Astrocyte of the cerebellum (primary cell): ENCODE data around the gene STK17A.
A peak's percentile ranks its signal among the peaks of the same experiment; 100 is the strongest.

Experiments
- DNase-seq: peaks from one replicate; pipeline ENCODE4 v3.0.0-alpha.2; 2011; ENCODE audit warnings: low read depth
- H3K4me3 ChIP-seq: 2 replicates; pipeline ENCODE4 v1.5.1; 2011; ENCODE audit warnings: mild to moderate bottlenecking, low read depth, low read length, moderate library complexity
- CTCF ChIP-seq: IDR thresholded peaks from 2 replicates; pipeline ENCODE4 v1.5.1; 2012; ENCODE audit warnings: low read length, low read depth, moderate library complexity, mild to moderate bottlenecking; ENCODE audit errors: missing control alignments
- in situ Hi-C: cut with HindIII; loops from 2 replicates; pipeline ENCODE4 v1.10.0; 2017; ENCODE audit warnings: low sequenced_read_pairs

Gene STK17A

GRCh38 chr7:43646603-43647338, 63.9 kb downstream of the STK17A start:
- in situ Hi-C loops = loop anchor here (5.0 kb wide), 1 partner anchor 59 kb away; no protein-coding TSS in a partner anchor
- no peak overlapping the region for H3K4me3 ChIP-seq
- no peak for DNase-seq
- TF ChIP-seq CTCF = no peak

- DNase-seq = peak; percentile 81
- TF ChIP-seq CTCF = no peak
- H3K4me3 ChIP-seq = peak overlapping the region; percentile 17
- in situ Hi-C loops = loop anchor here (5.0 kb wide), 1 partner anchor 60 kb away; no protein-coding TSS in a partner anchor
Observed at GRCh38 chr7:43647339-43647672, 64.4 kb downstream of the STK17A start.

- H3K4me3 ChIP-seq = peak overlapping the region; percentile 17
- TF ChIP-seq CTCF = no peak
- DNase-seq = peak; percentile 100
- in situ Hi-C loops = loop anchor here (5.0 kb wide), 1 partner anchor 61 kb away; no protein-coding TSS in a partner anchor
Observed at GRCh38 chr7:43647673-43648472, 65.0 kb downstream of the STK17A start.

- no peak overlapping the region for H3K4me3 ChIP-seq
- in situ Hi-C loops = loop anchor here (5.0 kb wide), 1 partner anchor 61 kb away; no protein-coding TSS in a partner anchor
- peak; percentile 91 for DNase-seq
Observed at GRCh38 chr7:43648473-43649406, 65.8 kb downstream of the STK17A start.

GRCh38 chr7:43649755-43650274, 66.9 kb downstream of the STK17A start:
- TF ChIP-seq CTCF = no peak
- DNase-seq = no peak
- H3K4me3 ChIP-seq = no peak overlapping the region
- in situ Hi-C loops = loop anchor here (5.0 kb wide), 1 partner anchor 63 kb away; no protein-coding TSS in a partner anchor

More at GRCh38 chr7:43648473-43649406, 65.8 kb downstream of the STK17A start:
- TF ChIP-seq CTCF = no peak
